Sigmoid colon (tissue), 7 donors: Measurements from ENCODE around the gene GAPVD1. TPM values are rescaled to one million over a fixed set of nuclear protein-coding genes. Genes with fewer than 3 reads are reported as not detected.

Source experiments
- DNase-seq: peaks from one replicate; pipeline ENCODE4 v3.0.0-alpha.2; 2019
- H3K27ac ChIP-seq, 4 donors: fragments of 200-600 bp; sonication (generic); one replicate each; pipeline ENCODE4 v1.5.1; 2016 to 2019; ENCODE audit warnings: mild to moderate bottlenecking in 1 of 4
- H3K27me3 ChIP-seq, 3 donors: fragments of 200-600 bp; sonication (generic); one replicate each; pipeline ENCODE4 v1.5.1; 2019; ENCODE audit warnings: mild to moderate bottlenecking in 1 of 3
- H3K36me3 ChIP-seq, 4 donors: fragments of 200-600 bp; sonication (generic); one replicate each; pipeline ENCODE4 v1.5.1; 2016 to 2019
- H3K4me1 ChIP-seq, 4 donors: fragments of 200-600 bp; sonication (generic); one replicate each; pipeline ENCODE4 v1.5.1; 2017 to 2019
- H3K4me3 ChIP-seq, 4 donors: fragments of 200-600 bp; sonication (generic); one replicate each; pipeline ENCODE4 v1.5.1; 2017 to 2019; ENCODE audit warnings: mild to moderate bottlenecking in 2 of 4, moderate library complexity in 1 of 4
- H3K9me3 ChIP-seq, 4 donors: fragments of 200-600 bp in 3 of 4; sonication (generic) in 3 of 4; one replicate each; pipeline versions ENCODE4 v1.5.1 to v1.6.1; 2013 to 2019
- CTCF ChIP-seq, 4 experiments: fragments of 450-650 bp in 3 of 4; fragments of 200-600 bp in 1 of 4; IDR thresholded peaks; one replicate each; pipeline ENCODE4 v1.5.1; 2016 to 2019; ENCODE audit warnings: antibody characterized with exemption in 4 of 4, mild to moderate bottlenecking in 3 of 4, moderate library complexity in 2 of 4
- EP300 ChIP-seq, 4 donors: sonication (generic); formaldehyde crosslinking; IDR thresholded peaks; one replicate each; pipeline ENCODE4 v1.6.1; 2017; ENCODE audit warnings: antibody characterized with exemption in 4 of 4
- POLR2A ChIP-seq, 2 donors: fragments of 450-650 bp; IDR thresholded peaks; one replicate each; pipeline ENCODE4 v1.6.1; 2016; ENCODE audit warnings: antibody characterized with exemption in 2 of 2, mild to moderate bottlenecking in 2 of 2, moderate library complexity in 2 of 2
- POLR2AphosphoS5 ChIP-seq, 4 donors: sonication (generic); formaldehyde crosslinking; IDR thresholded peaks; one replicate each; pipeline ENCODE4 v1.6.1; 2017; ENCODE audit warnings: antibody characterized with exemption in 4 of 4
- WGBS, 2 donors: extraction: QIAGEN DNeasy Blood & Tissue Kit; methylation state at CpG; one replicate each; pipeline ENCODE4 v1.1.7; 2013; 5-methylcytosine and 5-hydroxymethylcytosine counted together
- intact Hi-C: fragments of 100-400 bp; cut with DNase I; formaldehyde crosslinking; loops from one replicate; pipeline ENCODE4 v1.15.1; 2023
- polyA plus RNA-seq, 3 donors: library from polyadenylated mRNA; stranded (reverse); fragments of 200-250 nt; gene quantifications; one replicate each; pipeline ENCODE4 v1.2.3, GENCODE V29; 2013
- total RNA-seq, 4 donors: library from RNA; depleted of rRNA; stranded (reverse); fragments of >200 nt; gene quantifications; one replicate each; pipeline ENCODE4 v1.1.0, GENCODE V29; 2016
- donor health status: healthy with polysubstance abuse.
- donor health status: Bipolar disorder and iron deficiency.
- donor health status: healthy.

The GAPVD1 gene
- total and polyA plus RNA-seq, 7 donors, result 3.0 to 182 (median 44.9) TPM

GRCh38 chr9:125355601-125356000 is 94.0 kb downstream of the GAPVD1 start:
- no peak for DNase-seq
- no peaks in the 10 kb centered on the region for H3K4me1 ChIP-seq
- intact Hi-C loops, result no loop called here
- no peak for TF ChIP-seq EP300 (IDR thresholded peaks at IDR 0.05)
- no peak for TF ChIP-seq POLR2A (IDR thresholded peaks at IDR 0.05)
- TF ChIP-seq POLR2AphosphoS5 (IDR thresholded peaks at IDR 0.05), result no peak
- TF ChIP-seq CTCF (IDR thresholded peaks at IDR 0.05), result no peak
- no peak overlapping the region for H3K4me3 ChIP-seq
- no peaks in the 10 kb centered on the region for H3K9me3 ChIP-seq
- no peak overlapping the region for H3K27ac ChIP-seq
- H3K27me3 ChIP-seq, result no peaks in the 10 kb centered on the region
- WGBS, 2 donors, result 96 to 98% methylated on average over 11 of the region's 11 CpGs
- H3K36me3 ChIP-seq, result peaks cover 9 to 100% (median 75%) of the 10 kb centered on the region in 4 donors

- Histone ChIP-seq H3K4me1 (no peaks in the 10 kb centered on the region), H3K27me3 (no peaks in the 10 kb centered on the region), H3K27ac (no peak overlapping the region), H3K36me3 (peaks cover 6 to 100% (median 76%) of the 10 kb centered on the region in 4 donors), H3K9me3 (no peaks in the 10 kb centered on the region), H3K4me3 (no peak overlapping the region)
- intact Hi-C loops, result no loop called here
- DNase-seq, result no peak
- TF ChIP-seq POLR2AphosphoS5 (IDR thresholded peaks at IDR 0.05), result no peak
- TF ChIP-seq CTCF (IDR thresholded peaks at IDR 0.05), result no peak
- TF ChIP-seq POLR2A (IDR thresholded peaks at IDR 0.05), result no peak
- TF ChIP-seq EP300 (IDR thresholded peaks at IDR 0.05), result no peak
- 92 to 94% methylated on average over 3 of the region's 3 CpGs for WGBS, 2 donors
Observed at GRCh38 chr9:125356032-125356431, 94.4 kb downstream of the GAPVD1 start.

- Histone ChIP-seq H3K27ac (no peak overlapping the region), H3K36me3 (peaks cover 9 to 100% (median 65%) of the 10 kb centered on the region in 4 donors), H3K4me3 (no peak overlapping the region), H3K9me3 (no peaks in the 10 kb centered on the region), H3K27me3 (no peaks in the 10 kb centered on the region), H3K4me1 (no peaks in the 10 kb centered on the region)
- WGBS, 2 donors, result 92 to 94% methylated on average over 1 of the region's 1 CpG
- intact Hi-C loops, result no loop called here
- DNase-seq, result no peak
- TF ChIP-seq POLR2AphosphoS5 (IDR thresholded peaks at IDR 0.05), result no peak
- no peak for TF ChIP-seq EP300 (IDR thresholded peaks at IDR 0.05)
Observed at GRCh38 chr9:125359011-125359410, 97.4 kb downstream of the GAPVD1 start.

- no peaks in the 10 kb centered on the region for H3K9me3 ChIP-seq
- no peak for DNase-seq
- WGBS, 2 donors, result 91 to 92% methylated on average over 2 of the region's 2 CpGs
- intact Hi-C loops, result no loop called here
- no peak for TF ChIP-seq POLR2A (IDR thresholded peaks at IDR 0.05)
- no peak for TF ChIP-seq POLR2AphosphoS5 (IDR thresholded peaks at IDR 0.05)
- no peak for TF ChIP-seq EP300 (IDR thresholded peaks at IDR 0.05)
- TF ChIP-seq CTCF (IDR thresholded peaks at IDR 0.05), result no peak
- H3K27ac ChIP-seq, result no peak overlapping the region
- no peaks in the 10 kb centered on the region for H3K27me3 ChIP-seq
- peaks cover 9 to 100% (median 52%) of the 10 kb centered on the region in 4 donors for H3K36me3 ChIP-seq
- H3K4me3 ChIP-seq, result no peak overlapping the region
- no peaks in the 10 kb centered on the region for H3K4me1 ChIP-seq
Observed at GRCh38 chr9:125360601-125361000, 99.0 kb downstream of the GAPVD1 start.

- Histone ChIP-seq H3K4me1 (no peaks in the 10 kb centered on the region), H3K36me3 (peaks cover 9 to 90% (median 39%) of the 10 kb centered on the region in 4 donors), H3K9me3 (no peaks in the 10 kb centered on the region), H3K27ac (no peak overlapping the region), H3K27me3 (no peaks in the 10 kb centered on the region), H3K4me3 (no peak overlapping the region)
- WGBS, 2 donors, result 76 to 77% methylated on average over 5 of the region's 5 CpGs
- DNase-seq, result no peak
- intact Hi-C loops, result no loop called here
- no peak for TF ChIP-seq EP300 (IDR thresholded peaks at IDR 0.05)
- TF ChIP-seq CTCF (IDR thresholded peaks at IDR 0.05), result no peak
- no peak for TF ChIP-seq POLR2AphosphoS5 (IDR thresholded peaks at IDR 0.05)
- TF ChIP-seq POLR2A (IDR thresholded peaks at IDR 0.05), result no peak
Observed at GRCh38 chr9:125361837-125362531, 100.4 kb downstream of the GAPVD1 start.
